Keratinocyte (primary cell): Measurements from ENCODE around the gene BSDC1. TPM values are rescaled to one million over a fixed set of nuclear protein-coding genes. Genes with fewer than 3 reads are reported as not detected.

ENCODE experiments used
- DNase-seq: peaks from one replicate; pipeline ENCODE4 v3.0.0-alpha.2; 2011; ENCODE audit warnings: low read depth, missing footprints, low spot score
- FAIRE-seq: peaks from 2 replicates; lab custom pipeline; 2011; peaks lifted over from hg19 to GRCh38; lab: Jason Lieb, UNC
- H2AFZ ChIP-seq: 2 replicates; pipeline ENCODE4 v1.6.0; 2012; ENCODE audit warnings: low read length, control low read depth, inconsistent platforms; ENCODE audit not compliant: control insufficient read depth
- H3K27ac ChIP-seq: 2 replicates; pipeline ENCODE4 v1.5.1; 2011; ENCODE audit warnings: low read length; ENCODE audit not compliant: control insufficient read depth, insufficient read depth
- H3K27me3 ChIP-seq: 3 replicates; pipeline ENCODE4 v1.6.0; 2011; ENCODE audit warnings: low read length; ENCODE audit not compliant: control insufficient read depth, insufficient read depth; ENCODE audit errors: extremely low read depth
- H3K36me3 ChIP-seq, 2 experiments: 2 replicates in 1 of 2; 3 replicates in 1 of 2; pipeline ENCODE4 v1.5.1; 2011; ENCODE audit warnings: low read length in 2 of 2, mild to moderate bottlenecking in 1 of 2; ENCODE audit not compliant: control insufficient read depth in 2 of 2, insufficient read depth in 2 of 2; ENCODE audit errors: extremely low read depth in 1 of 2
- H3K4me1 ChIP-seq: 3 replicates; pipeline ENCODE4 v1.5.1; 2011; ENCODE audit warnings: low read length; ENCODE audit not compliant: control insufficient read depth, insufficient read depth; ENCODE audit errors: extremely low read depth
- H3K4me2 ChIP-seq: 3 replicates; pipeline ENCODE4 v1.6.0; 2011; ENCODE audit warnings: low read depth, low read length; ENCODE audit not compliant: control insufficient read depth, insufficient read depth; ENCODE audit errors: extremely low read depth
- H3K4me3 ChIP-seq, 3 experiments: fragments of 200-600 bp in 1 of 3; sonication (generic) in 1 of 3; 2 replicates in 2 of 3; 3 replicates in 1 of 3; pipeline ENCODE4 v1.5.1; 2011 to 2016; ENCODE audit warnings: low read length in 3 of 3, mild to moderate bottlenecking in 3 of 3, control low read depth in 2 of 3, inconsistent platforms in 1 of 3, low read depth in 1 of 3, mixed read lengths in 1 of 3, mixed run types in 1 of 3, moderate library complexity in 1 of 3; ENCODE audit not compliant: control insufficient read depth in 2 of 3, insufficient read depth in 2 of 3; ENCODE audit errors: extremely low read depth in 1 of 3
- H3K79me2 ChIP-seq: 2 replicates; pipeline ENCODE4 v1.6.0; 2012; ENCODE audit warnings: low read length; ENCODE audit not compliant: control insufficient read depth, insufficient read depth
- H3K9ac ChIP-seq: 3 replicates; pipeline ENCODE4 v1.6.0; 2011; ENCODE audit warnings: low read length; ENCODE audit not compliant: control insufficient read depth, insufficient read depth; ENCODE audit errors: extremely low read depth
- H3K9me1 ChIP-seq: 3 replicates; pipeline ENCODE4 v1.6.0; 2011; ENCODE audit warnings: low read length; ENCODE audit not compliant: control insufficient read depth, insufficient read depth; ENCODE audit errors: extremely low read depth
- H3K9me3 ChIP-seq: 2 replicates; pipeline ENCODE4 v1.5.1; 2012; ENCODE audit warnings: low read depth, low read length; ENCODE audit not compliant: control insufficient read depth
- H4K20me1 ChIP-seq: 3 replicates; pipeline ENCODE4 v1.6.0; 2011; ENCODE audit warnings: low read length; ENCODE audit not compliant: control insufficient read depth, insufficient read depth; ENCODE audit errors: extremely low read depth
- EZH2 ChIP-seq: IDR thresholded peaks from one replicate; pipeline ENCODE4 v1.6.1; 2012; ENCODE audit warnings: inconsistent platforms, mild to moderate bottlenecking, low read length, moderate library complexity
- dilution Hi-C: fragments of 300-500 bp; cut with MboI; formaldehyde crosslinking; loops from one replicate; pipeline ENCODE4 v1.7.0; 2020; ENCODE audit warnings: low sequenced_read_pairs; ENCODE audit not compliant: extremely low pct_ligation_motif_present
- polyA plus RNA-seq, 5 experiments: library from polyadenylated mRNA; depleted of rRNA in 3 of 5; stranded (reverse) in 3 of 5; stranded (forward) in 1 of 5; unstranded in 1 of 5; fragments of >200 nt; gene quantifications; 1 replicate in 1 of 5; 2 replicates in 3 of 5; 3 replicates in 1 of 5; pipeline versions ENCODE4 v1.2.1 to v1.2.3, GENCODE V29; 2011 to 2012; ENCODE audit warnings: missing spikeins in 2 of 5, low read depth in 1 of 5, low replicate concordance in 1 of 5
- TF ChIP-seq, protein P1 (sequence below), 3 experiments: IDR thresholded peaks in 1 of 3; conservative IDR thresholded peaks in 1 of 3; optimal IDR thresholded peaks in 1 of 3; 2 replicates in 2 of 3; 3 replicates in 1 of 3; pipeline versions ENCODE3 to v1.5.1; 2011; ENCODE audit warnings: low read length in 3 of 3, mild to moderate bottlenecking in 3 of 3, moderate library complexity in 2 of 3, control low read depth in 1 of 3, inconsistent platforms in 1 of 3; ENCODE audit not compliant: insufficient read depth in 2 of 3; ENCODE audit errors: extremely low read depth in 1 of 3

BSDC1 gene
- polyA plus RNA-seq, 1 donor (not counting 4 experiments of a cell fraction or from before 2014, with no cell fraction given): 38.1 TPM

DNA sequence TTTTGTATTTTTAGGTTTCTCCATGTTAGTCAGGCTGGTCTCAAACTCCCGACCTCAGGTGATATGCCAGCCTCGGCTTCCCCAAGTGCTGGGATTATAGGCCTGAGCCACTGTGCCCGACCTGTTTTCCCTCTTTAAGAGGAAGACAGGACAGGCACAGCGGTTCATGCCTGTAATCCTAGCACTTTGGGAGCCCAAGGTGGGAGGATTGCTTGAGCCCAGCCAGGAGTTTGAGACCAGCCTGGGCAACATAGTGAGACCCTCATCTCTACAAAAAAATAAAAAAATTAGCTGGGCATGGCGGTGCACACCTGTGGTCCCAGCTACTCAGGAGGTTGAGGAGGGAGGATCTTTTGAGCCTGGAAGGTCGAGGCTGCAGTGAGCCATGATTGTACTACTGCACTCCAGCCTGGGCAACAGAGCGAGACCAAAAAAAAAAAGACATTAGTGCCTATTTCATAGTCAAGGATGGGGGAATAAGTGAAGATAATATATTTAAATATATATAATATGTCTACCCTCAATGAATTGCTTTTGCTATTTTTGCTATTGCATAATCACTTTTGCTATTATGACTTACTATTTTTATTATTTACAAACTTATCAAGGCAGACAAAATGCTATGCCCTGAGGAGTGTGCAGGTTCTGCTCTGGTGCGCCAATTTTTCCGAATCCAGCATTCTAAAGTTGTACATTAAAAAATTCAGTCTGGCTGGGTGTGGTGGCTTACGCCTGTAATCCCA, 75.9 kb downstream of the BSDC1 start:
- Histone ChIP-seq H3K27ac (no peak overlapping the region), H3K4me2 (no peak overlapping the region), H3K36me3 (peaks cover 8 to 9% of the 10 kb centered on the region in 2 experiments), H3K4me1 (no peaks in the 10 kb centered on the region), H3K9ac (no peak overlapping the region), H4K20me1 (no peaks in the 10 kb centered on the region), H3K4me3 (no peak overlapping the region), H2AFZ (no peak overlapping the region), H3K9me3 (no peaks in the 10 kb centered on the region), H3K79me2 (peaks cover 9% of the 10 kb centered on the region), H3K9me1 (no peaks in the 10 kb centered on the region), H3K27me3 (no peaks in the 10 kb centered on the region)
- FAIRE-seq (no peak), DNase-seq (no peak)
- TF ChIP-seq, protein P1, sequence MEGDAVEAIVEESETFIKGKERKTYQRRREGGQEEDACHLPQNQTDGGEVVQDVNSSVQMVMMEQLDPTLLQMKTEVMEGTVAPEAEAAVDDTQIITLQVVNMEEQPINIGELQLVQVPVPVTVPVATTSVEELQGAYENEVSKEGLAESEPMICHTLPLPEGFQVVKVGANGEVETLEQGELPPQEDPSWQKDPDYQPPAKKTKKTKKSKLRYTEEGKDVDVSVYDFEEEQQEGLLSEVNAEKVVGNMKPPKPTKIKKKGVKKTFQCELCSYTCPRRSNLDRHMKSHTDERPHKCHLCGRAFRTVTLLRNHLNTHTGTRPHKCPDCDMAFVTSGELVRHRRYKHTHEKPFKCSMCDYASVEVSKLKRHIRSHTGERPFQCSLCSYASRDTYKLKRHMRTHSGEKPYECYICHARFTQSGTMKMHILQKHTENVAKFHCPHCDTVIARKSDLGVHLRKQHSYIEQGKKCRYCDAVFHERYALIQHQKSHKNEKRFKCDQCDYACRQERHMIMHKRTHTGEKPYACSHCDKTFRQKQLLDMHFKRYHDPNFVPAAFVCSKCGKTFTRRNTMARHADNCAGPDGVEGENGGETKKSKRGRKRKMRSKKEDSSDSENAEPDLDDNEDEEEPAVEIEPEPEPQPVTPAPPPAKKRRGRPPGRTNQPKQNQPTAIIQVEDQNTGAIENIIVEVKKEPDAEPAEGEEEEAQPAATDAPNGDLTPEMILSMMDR (optimal IDR thresholded peaks at IDR 0.05 in 1 of 3, IDR thresholded peaks at IDR 0.05 in 1 of 3, conservative IDR thresholded peaks at IDR 0.05 in 1 of 3; ENCODE audit: extremely low read depth in 1 of 3, insufficient read depth in 2 of 3, low read length in 3 of 3): no peak
- no peak for TF ChIP-seq EZH2
- dilution Hi-C loops: no loop called here

DNA sequence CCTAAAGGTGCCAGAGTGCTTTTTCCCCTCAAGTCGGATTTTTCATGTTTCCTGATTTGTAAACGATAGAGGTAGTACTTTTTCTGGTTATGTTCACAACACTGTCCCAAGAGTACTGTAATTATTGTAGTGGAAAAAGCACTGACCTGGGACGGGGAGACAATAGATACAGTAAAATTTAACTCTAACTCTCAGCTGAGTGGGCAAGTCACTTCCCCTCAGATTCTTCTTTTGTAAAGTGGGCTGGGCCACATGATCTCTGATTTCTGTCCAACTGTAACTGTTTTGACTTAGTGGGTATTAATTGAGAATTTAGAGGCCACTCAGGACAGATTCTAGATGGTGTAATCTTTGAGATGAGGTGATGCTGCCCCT, 77.4 kb downstream of the BSDC1 start:
- no peaks in the 10 kb centered on the region for H3K27me3 ChIP-seq
- H3K4me1 ChIP-seq: no peaks in the 10 kb centered on the region
- TF ChIP-seq EZH2: no peak
- TF ChIP-seq, protein P1 (optimal IDR thresholded peaks at IDR 0.05 in 1 of 3, IDR thresholded peaks at IDR 0.05 in 1 of 3, conservative IDR thresholded peaks at IDR 0.05 in 1 of 3; ENCODE audit: extremely low read depth in 1 of 3, insufficient read depth in 2 of 3, low read length in 3 of 3): no peak
- H3K4me3 ChIP-seq: no peak overlapping the region
- H3K4me2 ChIP-seq: no peak overlapping the region
- no peaks in the 10 kb centered on the region for H3K9me3 ChIP-seq
- dilution Hi-C loops: no loop called here
- no peaks in the 10 kb centered on the region for H3K9me1 ChIP-seq
- H3K79me2 ChIP-seq: peaks cover 22% of the 10 kb centered on the region
- no peak for FAIRE-seq
- H4K20me1 ChIP-seq: no peaks in the 10 kb centered on the region
- no peak for DNase-seq
- peaks cover 3 to 9% of the 10 kb centered on the region in 2 experiments for H3K36me3 ChIP-seq
- no peak overlapping the region for H2AFZ ChIP-seq
- H3K27ac ChIP-seq: no peak overlapping the region
- H3K9ac ChIP-seq: no peak overlapping the region

Other genes with a start within 250 kb of the BSDC1 start
- 17.1 to 35.8 TPM (median 20.0 TPM) in 3 replicates for gene TXLNA, start 214.8 kb downstream of the BSDC1 start, polyA plus RNA-seq
- 3.6 to 4.5 TPM (median 3.8 TPM) in 3 replicates for gene CCDC28B, start 193.8 kb downstream of the BSDC1 start, polyA plus RNA-seq
- gene IQCC, start 188.8 kb downstream of the BSDC1 start, polyA plus RNA-seq: 1.2 to 2.3 TPM (median 1.5 TPM) in 3 replicates
- gene DCDC2B, start 185.4 kb downstream of the BSDC1 start, polyA plus RNA-seq: not detected in 3 replicates
- 14.4 to 20.1 TPM (median 16.9 TPM) in 3 replicates for gene TMEM234, start 172.1 kb downstream of the BSDC1 start, polyA plus RNA-seq
- 319 to 655 TPM (median 388 TPM) in 3 replicates for gene EIF3I, start 172.0 kb downstream of the BSDC1 start, polyA plus RNA-seq
- 0.06 to 0.07 TPM in 2 of 3 replicates, not detected in the other for gene FAM167B, start 147.2 kb downstream of the BSDC1 start, polyA plus RNA-seq
- 0.10 to 0.31 TPM (median 0.16 TPM) in 3 replicates for gene LCK, start 143.2 kb downstream of the BSDC1 start, polyA plus RNA-seq
- gene HDAC1, start 102.4 kb downstream of the BSDC1 start, polyA plus RNA-seq: 159 to 198 TPM (median 170 TPM) in 3 replicates
- 8.5 to 23.8 TPM (median 11.6 TPM) in 3 replicates for gene MARCKSL1, start 58.2 kb downstream of the BSDC1 start, polyA plus RNA-seq
- 0.50 to 2.4 TPM (median 1.1 TPM) in 3 replicates for gene FAM229A, start 32.0 kb downstream of the BSDC1 start, polyA plus RNA-seq
- 0.05 to 0.16 TPM (median 0.14 TPM) in 3 replicates for gene TSSK3, start 31.9 kb downstream of the BSDC1 start, polyA plus RNA-seq
- gene ZBTB8B, start 70.6 kb upstream of the BSDC1 start, polyA plus RNA-seq: not detected in 3 replicates
- 3.4 to 5.3 TPM (median 4.1 TPM) in 3 replicates for gene ZBTB8A, start 145.0 kb upstream of the BSDC1 start, polyA plus RNA-seq